GM12873 (cell line): ENCODE results near the gene LSS.

Experiments
- TF ChIP-seq, protein P1 (sequence below): IDR thresholded peaks from 2 replicates; pipeline ENCODE4 v1.5.1; 2012; ENCODE audit warnings: low read depth, mild to moderate bottlenecking, moderate library complexity, low read length, control low read depth; ENCODE audit not compliant: insufficient read depth; ENCODE audit errors: missing control alignments

Gene LSS

DNA sequence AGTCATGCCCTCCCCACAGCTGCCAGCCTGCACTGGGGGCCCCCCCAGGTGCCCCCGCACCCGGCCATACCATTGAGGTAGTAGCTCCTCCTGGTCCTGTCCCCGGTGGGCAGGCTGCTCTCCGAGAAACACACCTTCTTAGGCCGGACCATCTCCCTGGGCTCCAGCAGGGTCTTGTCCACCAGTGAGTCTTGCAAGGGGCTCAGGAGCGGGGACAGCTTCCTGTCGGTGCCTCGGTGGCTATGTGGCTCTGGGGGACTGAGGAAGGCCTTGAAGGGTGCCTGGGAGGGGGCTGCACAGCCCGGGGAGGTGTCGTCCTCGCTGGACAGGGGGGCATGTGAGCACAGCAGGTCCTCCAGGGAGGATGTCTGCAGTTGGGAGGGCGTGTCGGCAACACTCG is 60.3 kb downstream of the LSS start:
- TF ChIP-seq, protein P1, sequence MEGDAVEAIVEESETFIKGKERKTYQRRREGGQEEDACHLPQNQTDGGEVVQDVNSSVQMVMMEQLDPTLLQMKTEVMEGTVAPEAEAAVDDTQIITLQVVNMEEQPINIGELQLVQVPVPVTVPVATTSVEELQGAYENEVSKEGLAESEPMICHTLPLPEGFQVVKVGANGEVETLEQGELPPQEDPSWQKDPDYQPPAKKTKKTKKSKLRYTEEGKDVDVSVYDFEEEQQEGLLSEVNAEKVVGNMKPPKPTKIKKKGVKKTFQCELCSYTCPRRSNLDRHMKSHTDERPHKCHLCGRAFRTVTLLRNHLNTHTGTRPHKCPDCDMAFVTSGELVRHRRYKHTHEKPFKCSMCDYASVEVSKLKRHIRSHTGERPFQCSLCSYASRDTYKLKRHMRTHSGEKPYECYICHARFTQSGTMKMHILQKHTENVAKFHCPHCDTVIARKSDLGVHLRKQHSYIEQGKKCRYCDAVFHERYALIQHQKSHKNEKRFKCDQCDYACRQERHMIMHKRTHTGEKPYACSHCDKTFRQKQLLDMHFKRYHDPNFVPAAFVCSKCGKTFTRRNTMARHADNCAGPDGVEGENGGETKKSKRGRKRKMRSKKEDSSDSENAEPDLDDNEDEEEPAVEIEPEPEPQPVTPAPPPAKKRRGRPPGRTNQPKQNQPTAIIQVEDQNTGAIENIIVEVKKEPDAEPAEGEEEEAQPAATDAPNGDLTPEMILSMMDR: no peak

DNA sequence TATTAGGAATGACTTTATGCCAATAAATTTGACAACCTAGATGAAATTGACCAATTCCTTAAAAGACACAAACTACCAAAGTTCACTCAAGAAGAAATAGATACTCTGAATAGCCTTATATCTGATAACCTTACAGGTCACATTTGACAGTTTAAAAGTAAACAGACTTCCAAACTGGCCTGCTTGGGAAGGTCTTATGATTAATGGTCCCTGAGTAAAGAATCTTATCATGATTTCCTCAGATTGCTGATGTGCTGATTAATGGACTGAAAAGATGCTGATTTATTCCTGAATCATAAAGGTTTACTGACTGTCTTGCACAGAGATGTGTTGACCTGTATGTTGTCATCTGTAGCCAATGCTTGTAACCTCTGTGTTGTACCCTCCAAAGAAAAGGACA is 63.5 kb downstream of the LSS start:
- TF ChIP-seq, protein P1: no peak

DNA sequence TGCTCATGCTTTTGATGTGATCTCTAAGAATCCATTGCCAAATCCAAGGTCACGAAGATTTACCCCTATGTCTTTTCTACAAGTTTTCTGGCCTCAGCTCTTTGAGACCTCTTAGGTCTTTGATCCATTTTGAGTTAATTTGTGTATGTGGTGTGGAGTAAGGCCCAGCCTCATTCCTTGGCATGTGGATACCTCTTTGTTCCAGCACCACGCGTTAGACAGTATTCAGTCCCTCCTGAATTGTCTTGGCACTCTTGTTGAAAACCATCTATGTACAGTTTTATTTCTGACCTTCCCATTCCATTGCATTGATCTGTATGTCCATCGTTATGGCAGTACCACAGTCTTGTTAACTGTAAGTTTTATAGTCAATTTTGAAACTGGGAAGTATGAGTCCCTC is 65.2 kb downstream of the LSS start:
- TF ChIP-seq, protein P1: no peak

DNA sequence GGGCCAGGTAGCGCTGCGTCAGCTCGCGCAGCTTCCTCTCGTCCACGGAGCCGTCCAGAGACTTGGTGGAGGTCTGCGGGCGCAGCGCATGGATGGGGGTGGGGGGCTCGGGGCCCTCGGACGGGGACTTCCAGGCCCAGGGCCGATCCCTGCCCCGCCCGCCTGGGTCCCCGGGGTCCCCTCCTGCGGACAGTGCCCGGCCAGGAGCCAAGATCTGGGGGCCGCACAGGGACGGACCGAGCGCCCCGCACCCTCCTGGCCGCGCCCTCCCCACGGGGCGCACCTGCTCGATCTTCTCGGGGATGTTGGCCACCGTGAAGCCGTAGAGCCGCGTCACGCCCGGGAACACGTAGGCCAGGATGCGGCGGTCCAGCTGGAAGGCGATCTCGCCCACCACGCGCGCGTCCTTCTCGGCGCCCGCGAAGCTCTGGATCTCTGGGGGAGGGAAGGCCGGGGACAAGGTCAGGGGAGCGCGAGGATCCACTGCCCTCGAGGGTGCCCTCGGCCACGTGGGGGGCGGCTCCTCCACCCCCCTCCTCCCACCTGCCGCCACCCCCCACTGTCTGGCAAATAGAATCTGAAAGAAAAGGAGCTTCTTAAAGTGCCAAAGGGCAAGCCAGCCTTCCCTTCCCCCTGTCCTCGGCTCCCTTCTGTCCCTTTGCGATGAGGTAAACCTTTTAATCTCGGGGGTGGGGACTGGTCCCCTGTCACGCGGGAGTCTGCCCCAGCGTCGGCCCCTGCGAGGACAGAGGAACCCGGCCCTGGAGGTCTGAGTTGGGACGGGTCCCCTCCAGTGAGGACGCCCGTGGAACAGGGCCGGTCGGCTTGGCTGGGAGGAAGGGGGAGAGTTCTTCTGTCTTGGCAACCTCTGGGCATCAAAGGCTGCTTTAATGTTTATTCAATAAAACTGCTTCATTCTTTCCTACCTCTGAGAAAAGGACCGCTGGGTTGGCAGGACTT is 66.7 kb downstream of the LSS start:
- TF ChIP-seq, protein P1: no peak

DNA sequence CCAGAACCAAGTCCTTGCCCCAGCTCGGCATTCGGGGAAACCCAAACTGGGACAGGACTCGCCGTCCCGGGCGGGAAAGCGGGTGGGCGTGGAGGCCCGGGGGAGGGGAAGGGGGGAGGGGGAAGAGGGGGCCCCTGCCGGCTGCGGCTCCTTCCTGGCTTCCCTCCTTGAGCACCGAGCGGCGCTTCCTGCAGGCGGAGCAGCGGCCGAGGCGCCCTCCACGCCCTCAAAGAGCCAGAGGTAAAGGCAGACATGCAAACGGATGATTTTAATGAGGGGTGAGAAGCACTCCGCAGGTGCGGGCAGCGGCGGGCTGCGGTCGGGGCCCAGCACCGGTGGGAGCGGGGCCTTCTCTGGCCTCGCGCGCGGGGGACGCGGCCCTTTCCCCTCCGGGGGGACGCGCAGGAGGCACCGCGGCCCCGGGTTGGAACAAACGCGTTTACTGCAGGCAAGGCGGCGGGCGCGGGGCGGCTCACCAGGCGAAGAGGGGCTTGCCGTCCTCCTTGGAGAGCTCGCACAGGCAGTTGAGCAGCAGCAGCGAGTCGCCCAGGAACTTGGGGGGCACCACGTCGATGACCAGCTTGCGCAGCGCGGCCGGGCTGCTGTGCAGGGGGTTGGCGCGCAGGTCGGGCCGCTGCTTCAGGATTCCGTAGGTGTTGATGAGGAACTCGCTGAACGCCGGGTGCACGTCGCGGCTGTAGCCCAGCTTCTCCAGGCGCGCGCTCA is 67.5 kb downstream of the LSS start:
- TF ChIP-seq, protein P1: no peak

DNA sequence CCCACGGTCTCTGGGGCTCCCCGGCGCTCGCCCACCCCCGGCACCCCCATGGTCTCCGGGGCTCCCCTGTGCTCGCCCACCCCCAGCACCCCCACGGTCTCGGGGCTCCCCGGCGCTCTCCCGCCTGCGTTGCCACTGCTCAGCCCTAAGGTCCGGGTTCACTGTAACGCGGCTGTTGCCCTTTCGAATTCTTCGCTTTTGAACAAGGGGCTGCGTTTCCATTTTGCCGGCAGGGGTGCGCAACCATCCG is 68.0 kb downstream of the LSS start:
- TF ChIP-seq, protein P1: no peak

DNA sequence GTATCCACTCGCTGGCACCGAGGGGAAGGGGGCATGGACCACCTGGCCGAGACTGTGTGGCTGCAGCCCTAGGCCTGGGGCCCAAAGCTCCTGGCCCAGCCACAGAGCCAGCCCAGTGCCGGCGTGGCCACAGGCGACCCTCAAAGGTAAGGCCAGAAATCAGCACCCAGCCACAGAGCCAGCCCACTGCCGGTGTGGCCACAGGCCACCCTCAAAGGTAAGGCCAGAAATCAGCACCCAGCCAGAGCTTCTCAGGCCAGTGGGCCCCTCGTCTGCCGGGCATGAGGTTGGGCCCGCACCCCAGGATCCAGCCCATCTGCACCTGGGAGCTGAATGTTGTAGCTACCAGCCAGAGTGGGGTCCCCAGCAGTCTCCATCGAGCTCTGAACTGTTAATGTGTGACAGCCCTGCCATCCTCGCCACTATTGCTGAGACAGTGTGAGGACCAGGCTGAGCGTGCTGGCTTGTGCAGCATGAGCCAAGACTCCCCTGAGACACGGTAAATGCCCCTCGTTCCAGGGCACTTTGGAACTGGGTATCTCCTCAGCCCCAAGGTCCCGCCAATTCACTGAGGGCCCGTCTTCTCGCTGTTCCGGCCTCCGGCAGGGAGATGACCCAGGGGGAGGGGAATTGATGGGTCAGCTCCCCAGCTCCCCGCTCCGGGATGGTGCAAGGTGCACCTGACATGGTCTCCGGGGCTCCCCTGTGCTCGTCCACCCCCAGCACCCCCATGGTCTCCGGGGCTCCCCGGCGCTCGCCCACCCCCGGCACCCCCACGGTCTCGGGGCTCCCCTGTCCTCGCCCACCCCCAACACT is 68.5 kb downstream of the LSS start:
- TF ChIP-seq, protein P1: no peak
